Stimulated activated CD4-positive, alpha-beta T cell treated with anti-CD3 and anti-CD28 coated beads, Interleukin-12 subunit alpha, Interleukin-12 subunit beta, amount 100 ng/mL, for 24 hours (primary cell): ENCODE measurements around the gene KCNQ2.
"Not testable (repeated sequence)": the region's sequence is repeated elsewhere in the genome, so short reads cannot be mapped to it uniquely, and the experiment has no call there.

ENCODE experiments used
- DNase-seq, 2 experiments: peaks; one replicate each; pipeline ENCODE4 v3.0.0-alpha.2; 2020; ENCODE audit warnings: low read depth in 2 of 2

KCNQ2 gene

DNA sequence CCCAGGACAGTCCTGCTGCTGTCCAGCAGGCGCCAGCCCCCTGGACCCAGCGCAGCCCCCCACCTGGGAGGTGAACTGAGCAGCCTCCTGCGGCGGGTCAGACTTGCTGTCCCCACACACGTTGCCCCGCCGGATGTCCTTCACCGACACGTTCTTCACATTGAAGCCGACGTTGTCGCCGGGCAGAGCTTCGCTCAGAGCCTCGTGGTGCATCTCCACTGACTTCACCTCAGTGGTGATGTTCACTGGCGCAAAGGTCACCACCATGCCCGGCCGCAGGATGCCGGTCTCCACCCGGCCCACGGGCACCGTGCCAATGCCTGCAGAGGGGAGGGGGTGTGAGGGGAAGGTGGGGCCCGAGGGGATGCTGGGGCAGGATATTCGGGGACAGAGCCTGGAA is 18.0 kb upstream of the KCNQ2 start:
- DNase-seq = no peak

DNA sequence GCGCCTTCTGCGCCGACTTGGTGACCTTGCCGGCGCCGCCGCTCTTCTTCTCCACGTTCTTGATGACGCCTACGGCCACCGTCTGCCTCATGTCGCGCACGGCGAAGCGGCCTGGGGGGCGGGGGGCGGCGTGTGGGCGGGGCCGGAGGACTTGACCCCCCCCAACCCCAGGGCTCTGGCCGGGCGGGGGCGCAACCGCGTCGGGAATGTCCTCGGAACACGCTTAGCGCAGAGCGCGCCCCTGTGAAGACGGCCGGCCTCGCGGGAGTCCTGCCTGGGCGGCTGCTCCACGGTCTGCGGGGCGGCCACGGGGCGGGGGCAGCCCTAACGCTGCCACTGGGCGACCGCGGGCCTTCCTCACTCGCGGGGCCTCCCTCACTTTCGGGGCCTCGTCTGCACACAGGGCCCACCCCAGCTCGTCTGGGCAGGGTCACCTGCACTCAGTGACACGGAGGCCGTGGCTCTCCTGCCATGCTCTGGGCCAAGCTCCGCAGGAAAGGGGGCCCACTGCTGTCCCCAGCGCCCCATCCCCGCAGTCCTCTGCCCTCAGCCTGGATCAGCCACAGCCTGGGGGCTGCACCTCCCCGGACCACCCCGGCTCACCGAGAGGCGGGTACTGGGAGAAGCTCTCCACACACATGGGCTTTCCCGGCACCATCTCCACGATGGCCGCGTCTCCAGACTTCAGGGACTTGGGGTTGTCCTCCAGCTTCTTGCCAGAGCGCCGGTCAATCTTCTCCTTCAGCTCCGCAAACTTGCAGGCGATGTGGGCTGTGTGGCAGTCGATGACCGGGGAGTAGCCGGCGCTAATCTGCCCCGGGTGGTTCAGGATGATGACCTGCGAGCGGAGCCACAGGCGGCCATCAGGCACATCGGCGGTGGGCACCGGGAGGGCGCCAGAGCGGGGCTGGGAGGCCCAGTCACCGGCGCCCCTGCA is 16.1 kb upstream of the KCNQ2 start:
- no peak for DNase-seq

DNA sequence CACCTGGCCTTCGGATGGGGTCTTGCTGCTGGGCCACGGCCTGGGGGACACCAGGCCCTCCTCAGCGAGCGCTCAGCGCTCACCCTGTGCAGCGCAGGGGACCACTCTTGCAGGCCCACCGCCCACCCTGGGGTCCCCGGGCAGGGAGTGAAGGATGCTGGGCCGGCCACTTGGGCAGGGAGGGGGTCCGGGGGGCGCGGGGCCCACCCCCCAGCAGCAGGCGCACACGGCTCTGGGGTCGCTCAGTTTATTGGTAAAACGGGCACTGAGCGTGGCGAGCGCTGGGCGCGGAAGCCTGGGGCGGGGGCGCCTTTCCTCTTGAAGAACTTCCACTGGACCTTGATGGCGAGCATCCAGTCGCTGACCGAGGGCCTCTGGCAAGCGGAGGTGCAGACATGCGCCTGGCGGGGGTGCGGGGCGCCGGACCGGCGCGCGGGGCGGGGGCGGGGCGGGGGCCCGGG is 15.4 kb upstream of the KCNQ2 start:
- no peak for DNase-seq

DNA sequence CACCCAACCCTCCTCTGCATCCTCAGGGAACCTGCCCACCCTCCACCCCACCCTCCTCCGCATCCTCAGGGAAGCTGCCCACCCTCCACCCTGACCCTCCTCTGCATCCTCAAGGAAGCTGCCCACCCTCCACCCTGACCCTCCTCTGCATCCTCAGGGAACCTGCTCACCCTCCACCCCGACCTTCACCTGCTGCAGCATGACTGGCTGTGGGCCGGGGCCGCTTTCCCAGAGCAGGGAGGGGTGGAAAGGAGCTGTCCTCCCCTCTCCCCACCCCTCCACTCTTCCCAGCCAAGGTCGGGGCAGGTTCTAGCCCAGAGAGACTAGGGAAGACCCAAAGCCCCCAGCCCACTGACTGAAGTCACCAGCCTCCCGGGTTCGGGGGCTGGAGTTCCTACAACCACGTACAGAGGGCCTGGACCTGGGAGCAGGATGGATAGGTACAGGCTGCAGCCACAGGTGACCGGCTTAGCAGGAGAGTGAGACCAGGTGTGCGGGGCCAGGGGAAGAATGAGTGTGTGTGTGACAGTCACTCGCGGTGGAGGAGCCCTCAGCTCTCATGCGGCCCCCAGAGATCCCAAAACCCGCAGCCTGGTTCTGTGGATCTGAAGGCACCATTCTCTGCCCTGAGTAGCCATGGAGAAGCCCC is 14.8 kb upstream of the KCNQ2 start:
- DNase-seq = no peak

DNA sequence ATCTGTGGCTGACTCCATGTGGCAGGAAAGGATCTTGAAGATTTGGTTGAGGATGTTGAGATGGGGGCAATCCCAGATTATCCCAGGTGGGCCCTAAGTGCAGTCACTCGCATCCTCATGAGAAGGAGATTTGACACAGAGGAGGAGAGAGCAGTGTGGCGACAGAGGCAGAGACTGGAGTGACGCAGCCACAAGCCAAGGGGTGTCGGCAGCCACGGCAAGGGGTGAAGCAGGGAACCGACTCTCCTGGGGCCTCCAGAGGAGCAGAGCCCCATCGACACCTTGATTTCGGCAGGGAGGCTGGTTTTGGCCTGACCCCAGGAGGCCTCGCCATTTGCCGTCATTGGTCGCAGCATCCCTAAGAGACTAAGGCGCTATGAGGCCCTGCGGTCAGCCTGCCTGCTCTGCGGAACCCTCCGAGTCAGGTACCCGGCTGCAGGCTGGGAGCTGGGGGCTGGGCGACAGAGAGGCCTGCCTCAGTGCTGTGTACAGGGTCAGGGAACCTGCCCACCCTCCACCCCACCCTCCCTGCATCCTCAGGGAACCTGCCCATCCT is 13.9 kb upstream of the KCNQ2 start:
- DNase-seq = no peak

DNA sequence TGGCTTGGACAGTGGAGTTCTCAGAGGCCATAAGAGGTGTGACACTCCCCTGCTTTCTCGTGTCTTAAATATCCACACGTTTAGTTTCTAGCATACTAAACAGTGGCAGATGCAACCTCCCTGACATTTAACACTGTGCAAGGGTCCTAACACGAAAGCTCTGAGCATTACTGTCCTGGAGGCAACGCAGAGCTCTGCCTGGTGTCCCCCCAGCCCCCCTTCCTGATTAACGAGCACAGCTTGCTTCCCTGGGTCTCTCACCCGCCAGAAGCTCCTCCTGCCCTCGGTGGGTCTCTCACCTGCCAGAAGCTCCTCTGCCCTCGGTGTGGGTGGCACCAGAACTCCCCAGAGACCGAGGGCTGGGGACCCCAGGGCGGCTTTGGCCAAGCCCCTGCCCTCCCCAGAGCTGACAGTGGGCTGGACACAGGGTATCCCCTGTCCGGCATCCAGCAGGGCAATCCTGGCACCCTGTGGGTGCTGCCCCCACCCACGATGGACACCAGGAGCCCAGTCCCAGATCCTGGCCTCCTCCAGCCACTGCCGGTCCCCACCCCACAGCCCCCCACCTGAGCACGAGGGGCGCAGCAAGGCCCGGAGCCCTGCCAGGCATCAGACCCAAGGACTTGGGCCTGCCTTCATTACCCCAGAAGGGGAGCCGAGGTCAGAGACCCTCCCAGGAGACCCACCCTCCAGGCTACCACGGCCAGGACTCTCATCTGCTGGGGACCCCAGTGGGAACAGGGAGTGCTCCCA is 12.4 kb upstream of the KCNQ2 start:
- no peak for DNase-seq

DNA sequence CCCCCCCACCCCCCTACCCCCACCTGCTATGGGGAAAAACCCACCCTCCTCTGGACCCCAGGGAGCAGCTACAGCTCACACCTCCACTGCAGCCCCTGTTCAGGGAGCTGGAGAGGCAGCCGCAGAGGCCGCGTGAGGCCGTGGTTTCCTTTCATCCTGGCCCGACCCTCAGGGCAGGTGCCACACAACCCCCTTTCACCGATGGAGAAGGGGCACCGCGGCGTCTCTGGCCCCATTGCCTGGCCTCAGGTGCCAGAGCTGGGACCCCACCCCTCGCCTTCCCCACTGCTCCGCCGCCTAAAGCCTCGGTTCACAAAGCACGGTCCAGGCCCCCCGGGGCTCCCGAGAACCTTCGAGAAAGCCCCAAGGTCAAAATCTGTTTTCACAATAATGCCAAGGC is 11.8 kb upstream of the KCNQ2 start:
- DNase-seq = no peak

DNA sequence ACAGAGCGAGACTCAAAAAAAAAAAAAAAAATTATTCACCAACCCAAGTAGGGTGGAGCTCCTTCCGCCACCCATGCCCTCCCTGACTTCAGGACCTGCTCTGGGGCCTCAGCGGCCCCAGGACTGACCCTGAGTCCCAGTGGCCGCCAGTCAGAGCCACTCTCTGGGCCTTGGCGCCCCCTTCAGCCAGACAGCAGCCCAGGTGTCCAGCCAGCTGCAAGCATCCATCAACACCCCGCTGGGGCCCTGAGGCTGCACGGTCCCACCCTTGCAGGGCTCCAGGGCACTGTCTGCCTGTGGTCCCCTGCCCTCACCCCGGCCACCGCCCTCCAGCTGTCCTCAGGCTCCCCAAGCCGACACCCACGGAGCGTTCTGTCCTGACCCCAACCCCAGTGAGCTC is 11.4 kb upstream of the KCNQ2 start:
- DNase-seq = no peak

DNA sequence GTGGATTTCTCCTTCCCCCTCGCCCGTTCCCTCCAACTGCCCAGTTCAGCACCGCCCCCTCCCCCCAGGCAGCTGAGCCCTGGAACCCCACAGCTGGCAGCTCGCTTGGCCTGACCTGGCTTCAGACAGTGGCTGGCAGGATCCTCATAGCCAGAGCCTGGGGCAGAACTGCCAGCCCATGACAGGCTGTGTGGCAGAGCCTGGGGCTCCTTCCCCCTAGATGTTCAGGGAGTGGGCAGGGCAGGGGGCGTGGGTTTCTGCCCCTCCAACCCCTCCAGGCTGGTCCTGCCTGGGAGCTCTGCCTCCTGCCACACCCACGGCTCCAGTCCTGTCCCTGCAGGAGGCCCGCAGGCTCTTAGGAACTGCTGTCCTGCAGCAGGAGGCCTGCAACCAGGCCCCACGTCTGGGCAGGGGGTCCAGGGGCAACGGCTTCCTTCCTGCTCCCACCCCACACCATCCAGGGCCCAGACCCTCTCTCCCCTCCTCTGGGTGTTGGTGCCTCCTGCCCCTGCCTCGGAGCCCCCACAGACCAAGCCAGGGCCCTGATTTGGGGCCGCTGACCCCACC is 9.6 kb upstream of the KCNQ2 start:
- no peak for DNase-seq

DNA sequence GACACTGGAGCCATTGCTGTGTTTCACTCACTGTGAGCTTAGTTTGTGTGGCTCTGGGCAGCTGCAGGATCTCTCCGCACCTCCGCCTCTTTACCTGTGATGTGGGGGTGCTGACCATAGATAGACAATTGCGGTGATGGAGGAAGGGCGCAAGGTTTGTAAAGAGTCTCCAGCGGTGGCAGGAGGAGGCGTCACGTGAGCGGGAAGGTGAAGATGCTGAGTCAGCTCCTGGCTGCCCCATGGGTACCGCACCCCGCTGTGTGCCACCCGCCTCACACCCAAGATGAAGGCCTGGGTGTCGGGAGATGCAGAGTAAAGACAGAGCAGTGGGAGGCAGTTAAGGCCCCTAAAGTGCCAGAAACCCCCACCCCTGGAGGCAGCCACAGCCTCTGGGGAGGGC is 9.0 kb upstream of the KCNQ2 start:
- DNase-seq = no peak

DNA sequence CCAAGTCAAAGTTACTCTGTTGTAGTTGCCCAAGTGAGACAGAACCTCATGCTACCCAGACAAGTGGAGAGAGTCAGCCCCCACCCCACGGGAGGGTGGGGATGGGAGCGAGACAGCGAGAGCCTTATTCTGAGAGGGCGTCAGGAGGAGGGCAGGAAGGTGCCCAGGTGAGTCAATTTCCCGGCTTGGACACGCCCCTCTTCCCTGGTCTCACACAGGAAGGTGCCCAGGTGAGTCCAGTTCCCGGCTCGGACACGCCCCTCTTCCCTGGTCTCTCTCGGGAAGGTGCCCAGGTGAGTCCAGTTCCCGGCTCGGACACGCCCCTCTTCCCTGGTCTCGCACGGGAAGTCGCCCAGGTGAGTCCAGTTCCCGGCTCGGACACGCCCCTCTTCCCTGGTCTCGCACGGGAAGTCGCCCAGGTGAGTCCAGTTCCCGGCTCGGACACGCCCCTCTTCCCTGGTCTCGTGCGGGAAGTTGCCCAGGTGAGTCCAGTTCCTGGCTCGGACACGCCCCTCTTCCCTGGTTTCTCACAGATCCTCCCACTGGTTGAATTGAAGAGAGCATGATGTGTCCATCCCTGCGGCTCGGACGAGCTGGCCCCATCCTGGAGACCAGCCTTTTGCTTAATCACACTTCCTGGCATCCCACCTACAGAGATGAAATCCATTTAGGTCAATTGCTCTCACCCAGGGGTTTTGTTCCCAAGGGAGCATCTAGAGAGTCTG is 7.4 kb upstream of the KCNQ2 start:
- DNase-seq = not testable (repeated sequence)

DNA sequence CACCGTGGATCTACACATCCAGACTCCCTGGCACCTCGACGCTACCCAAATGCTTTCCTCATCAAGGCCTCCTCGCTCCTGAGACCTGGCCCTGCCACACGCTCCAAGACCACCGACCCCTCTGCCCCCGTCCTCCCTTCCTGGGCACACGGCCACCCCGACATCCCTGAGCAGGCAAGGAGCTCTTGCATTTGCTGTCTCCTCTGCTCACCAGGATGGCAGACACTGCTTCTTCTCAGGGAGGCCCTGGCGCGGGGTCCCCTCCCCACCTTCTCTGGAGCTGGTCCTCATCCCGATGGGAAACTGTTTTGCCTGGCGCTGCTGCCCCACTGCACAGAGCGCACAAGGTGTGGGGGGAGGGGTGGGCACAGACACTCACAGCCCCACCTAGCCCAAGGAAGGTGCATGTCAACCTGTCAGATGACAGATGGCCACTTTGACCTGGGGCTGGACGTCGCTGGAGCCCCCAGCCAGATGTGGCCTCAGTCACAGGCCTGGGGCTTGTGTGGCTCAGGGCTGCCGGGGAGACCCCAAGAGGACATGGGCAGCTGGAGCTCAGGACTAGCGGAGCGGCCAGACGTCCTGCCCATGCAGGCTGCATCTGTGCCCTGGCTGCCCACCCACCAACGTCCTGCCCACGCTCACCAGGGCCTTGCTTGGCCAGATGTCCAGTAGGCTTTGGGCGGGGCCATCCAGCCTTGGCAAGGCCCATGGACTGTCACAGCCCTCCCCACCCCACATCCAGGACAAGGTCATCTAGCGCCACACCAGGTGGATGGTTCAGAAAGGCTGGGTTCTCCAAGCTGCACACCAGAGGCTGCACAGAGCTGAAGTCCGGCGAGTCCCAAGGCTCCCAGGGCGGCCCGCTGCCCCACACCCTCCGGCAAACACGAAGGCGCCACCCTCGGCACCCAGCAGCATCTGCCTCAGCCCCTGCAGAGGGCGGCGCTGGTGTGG is 6.2 kb upstream of the KCNQ2 start:
- no peak for DNase-seq

DNA sequence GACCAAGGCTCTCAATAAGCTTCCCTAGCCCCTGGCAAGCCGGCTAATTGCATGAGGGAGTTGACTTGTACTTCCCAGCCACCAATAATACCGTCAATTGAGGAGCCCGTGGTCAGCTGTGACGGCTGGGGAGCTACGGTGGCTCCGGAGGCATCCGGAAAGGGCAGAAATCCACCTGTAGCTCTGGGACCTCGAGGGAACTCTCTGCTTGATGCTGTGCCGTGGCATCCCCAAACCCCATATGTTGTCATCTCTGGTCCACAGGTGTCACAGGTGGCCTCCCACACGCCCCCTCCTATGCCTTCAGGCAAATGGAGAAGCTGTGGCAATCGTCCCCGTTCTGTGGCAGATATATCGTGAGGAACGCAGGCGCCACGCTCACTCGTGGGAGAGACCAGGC is 5.5 kb upstream of the KCNQ2 start:
- DNase-seq = no peak

DNA sequence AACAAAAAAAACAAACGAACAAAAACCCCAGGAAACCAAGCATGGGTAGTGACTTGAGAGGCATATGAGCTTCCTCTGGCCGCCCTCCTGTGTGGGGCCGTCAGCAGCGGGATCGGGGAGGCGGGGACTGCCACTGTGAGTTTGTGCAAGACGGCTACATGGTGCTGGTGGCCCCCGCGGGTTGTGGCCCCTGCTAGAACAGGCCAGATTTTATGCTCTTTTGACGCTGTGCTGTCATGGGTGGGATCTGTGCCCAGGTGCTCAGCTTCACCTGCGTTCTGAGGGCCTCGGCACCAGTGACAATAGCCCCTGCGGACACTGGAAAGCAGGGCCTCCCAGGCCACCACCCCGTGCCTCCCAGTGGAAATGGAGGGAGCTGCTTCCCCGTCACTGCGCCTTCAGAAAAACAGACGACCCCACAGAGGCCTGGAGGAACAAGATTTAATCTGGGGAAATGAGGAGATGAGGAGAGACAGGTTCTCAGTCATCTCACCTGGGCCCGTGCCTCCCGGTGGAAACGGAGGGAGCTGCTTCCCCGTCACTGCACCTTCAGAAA is 4.7 kb upstream of the KCNQ2 start:
- no peak for DNase-seq

DNA sequence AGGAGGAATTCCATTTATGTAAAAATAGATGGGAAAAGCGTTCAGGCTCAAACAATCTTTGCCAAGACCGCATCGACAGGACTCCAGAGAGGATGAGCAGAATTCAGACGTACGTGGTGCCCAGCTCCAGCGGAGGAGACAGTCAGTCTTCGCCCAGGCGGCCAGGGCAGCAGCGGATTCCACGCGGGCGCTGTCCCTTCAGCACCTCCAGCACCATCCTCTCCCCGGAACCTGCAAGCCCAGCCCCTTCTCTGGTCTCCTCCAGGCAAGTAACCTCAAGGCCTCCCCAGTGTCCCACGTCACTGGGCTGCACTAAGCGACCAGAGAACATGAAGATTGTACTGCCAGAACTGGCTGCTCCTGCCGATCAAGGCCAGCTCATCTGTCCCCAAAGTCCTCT is 2.8 kb upstream of the KCNQ2 start:
- no peak for DNase-seq

DNA sequence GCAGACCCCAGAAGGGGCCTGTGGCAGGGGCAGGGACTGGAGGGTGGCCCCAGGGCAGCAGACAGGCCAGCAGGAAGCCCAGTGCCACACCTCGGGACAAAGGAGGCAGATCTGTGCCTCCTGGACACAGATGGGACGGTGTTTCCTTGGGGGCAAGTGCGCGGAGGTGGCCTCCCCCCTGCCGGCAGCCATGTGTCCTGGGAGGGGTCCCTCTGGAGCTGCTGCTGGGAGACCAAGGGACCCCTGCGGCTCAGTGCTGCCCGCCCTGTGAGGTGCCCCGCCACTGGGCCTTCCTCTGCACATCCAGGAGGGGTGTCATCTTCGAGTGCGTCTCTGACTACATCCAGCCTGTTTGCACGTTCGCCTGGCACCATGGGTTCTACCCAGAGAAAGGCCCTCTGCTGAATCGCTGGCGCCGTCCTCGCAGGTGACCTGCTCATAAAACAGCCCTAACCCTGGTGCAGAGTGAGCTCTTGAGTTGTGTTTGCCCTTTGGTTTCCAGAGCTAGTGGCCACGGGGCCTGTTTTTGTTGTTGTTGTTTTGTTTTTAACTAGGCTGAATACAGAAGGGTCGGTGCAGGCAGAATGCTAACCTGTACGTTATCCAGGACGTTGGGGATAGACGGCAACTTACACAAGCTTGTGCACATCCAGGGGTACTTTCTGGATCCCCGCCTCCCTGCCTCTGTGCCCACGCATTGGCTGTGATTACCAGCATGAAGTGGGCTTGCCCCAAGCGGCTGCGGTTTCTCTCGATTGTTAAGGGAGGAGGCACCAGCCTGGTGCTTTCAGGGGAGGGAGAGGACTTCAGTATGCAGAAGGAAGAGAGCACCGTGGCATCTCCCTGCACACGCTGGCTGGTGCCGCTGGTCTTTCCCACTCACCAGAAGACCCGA is 1.3 kb upstream of the KCNQ2 start:
- no peak for DNase-seq

DNA sequence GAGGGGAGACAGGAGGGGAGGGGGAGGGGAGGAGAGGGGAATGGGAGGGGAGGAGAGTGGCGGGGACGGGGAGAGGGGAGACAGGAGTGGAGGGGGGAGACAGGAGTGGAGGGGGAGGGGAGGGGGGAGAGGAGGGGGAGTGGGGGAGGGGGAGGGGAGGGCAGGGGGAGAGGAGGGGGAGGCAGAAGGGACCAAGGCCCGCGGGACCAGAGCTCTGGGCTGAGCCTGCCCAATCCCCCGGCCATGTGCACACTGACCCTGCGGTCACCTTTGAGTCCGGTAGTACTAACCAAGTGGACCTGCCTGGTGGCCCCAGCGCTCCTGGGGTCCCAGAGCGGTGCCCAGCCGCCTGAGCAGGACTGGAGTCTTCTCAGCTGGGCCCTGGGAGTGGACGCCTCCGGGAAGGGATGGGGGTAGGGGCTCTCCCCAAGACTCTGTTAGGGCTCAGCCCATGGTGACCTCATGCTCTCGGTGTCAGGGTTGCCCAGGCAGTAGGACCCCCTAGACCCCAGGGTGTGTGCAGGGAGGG is 471 bp upstream of the KCNQ2 start:
- DNase-seq = no peak

DNA sequence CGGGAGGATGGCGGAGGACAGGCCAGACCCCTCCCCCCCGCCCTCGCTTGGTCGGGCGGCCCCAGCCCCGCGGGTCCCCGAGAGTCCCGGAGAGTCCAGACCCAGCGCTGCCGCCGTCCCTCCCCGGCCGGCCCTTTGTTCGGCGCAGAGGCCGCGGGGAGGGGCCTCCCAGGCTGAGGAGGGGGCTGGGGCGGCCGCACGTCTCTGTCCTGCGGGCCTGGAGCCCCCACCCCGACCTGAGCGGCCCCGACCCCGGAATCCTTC is 806 bp downstream of the KCNQ2 start:
- DNase-seq = no peak
